Measurements from ENCODE around the gene ARFGAP3. TPM values are rescaled to one million over a fixed set of nuclear protein-coding genes. Genes with fewer than 3 reads are reported as not detected.

ARFGAP3 gene
- total and polyA plus RNA-seq, 2 experiments from 2014 or later = 53.7 to 89.5 TPM

DNA sequence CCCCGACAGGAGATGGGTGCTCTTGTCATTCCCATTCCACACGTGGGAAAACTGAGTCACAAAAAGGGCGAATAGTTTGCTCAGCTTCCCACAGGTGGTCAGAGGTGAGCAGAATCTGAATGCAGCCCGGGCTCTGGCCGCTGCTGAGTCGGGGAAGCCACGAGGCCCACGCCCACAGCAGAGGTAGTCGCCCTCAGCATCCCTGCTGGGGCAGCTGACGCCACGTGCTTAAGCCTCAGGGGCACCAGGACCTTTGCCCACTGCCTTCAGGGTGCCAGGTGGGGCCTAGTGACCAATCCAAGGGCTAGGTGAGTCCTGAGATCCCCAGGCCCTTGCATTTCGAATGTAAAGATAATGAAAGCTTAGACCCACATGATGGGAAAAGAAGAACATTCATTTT lies 24.2 kb upstream of the ARFGAP3 start:
- no peaks in the 10 kb centered on the region for H4K20me1 ChIP-seq (ENCODE audit: insufficient read depth, poor library complexity, severe bottlenecking)
- H3K9me3 ChIP-seq (ENCODE audit: low read depth) = no peaks in the 10 kb centered on the region
- H3K27me3 ChIP-seq = no peaks in the 10 kb centered on the region
- no peaks in the 10 kb centered on the region for H3K36me3 ChIP-seq (replicated peaks; ENCODE audit: insufficient read depth, low read depth)
- no peak overlapping the region for H3K27ac ChIP-seq
- 96% methylated on average over 12 of the region's 12 CpGs for WGBS (ENCODE audit: low lambda C conversion rate, missing lambda C conversion rate)
- H2AFZ ChIP-seq = no peak overlapping the region
- H3K4me2 ChIP-seq = no peak overlapping the region
- peaks cover 3% of the 10 kb centered on the region for H3K79me2 ChIP-seq
- no peak for DNase-seq (ENCODE audit: low spot score)
- no peak for TF ChIP-seq CTCF (IDR thresholded peaks at IDR 0.05; ENCODE audit: poor library complexity)
- no peak for TF ChIP-seq EZH2 (IDR thresholded peaks at IDR 0.05; ENCODE audit: borderline replicate concordance)
- no peak for TF ChIP-seq EZH2phosphoT487 (IDR thresholded peaks at IDR 0.05; ENCODE audit: low read depth, severe bottlenecking, unreplicated experiment)
- H3K9me2 ChIP-seq (replicated peaks; ENCODE audit: insufficient read depth) = no peaks in the 10 kb centered on the region
- H3K4me3 ChIP-seq = no peak overlapping the region
- no peaks in the 10 kb centered on the region for H3K4me1 ChIP-seq (ENCODE audit: insufficient read depth)

DNA sequence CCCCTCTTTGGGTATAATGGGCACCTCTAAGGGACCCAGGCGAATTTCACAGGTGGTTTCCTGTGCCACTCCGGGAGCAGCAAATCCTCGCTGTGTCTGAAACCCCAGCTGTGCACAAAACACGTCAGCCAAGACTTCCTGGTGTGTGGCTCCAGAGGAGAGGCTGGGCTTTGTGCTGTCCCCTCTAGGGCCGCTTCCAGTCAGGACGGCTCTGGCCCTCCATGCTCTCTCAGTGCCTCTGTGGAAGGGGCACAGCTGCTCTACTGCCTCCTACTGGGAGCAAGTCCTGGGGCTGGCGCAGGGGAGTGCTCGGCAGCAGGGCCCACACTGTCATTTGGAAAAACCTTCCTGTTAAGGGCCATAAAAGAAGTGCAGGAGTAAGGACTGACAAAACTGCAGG lies 23.7 kb upstream of the ARFGAP3 start:
- no peak overlapping the region for H3K27ac ChIP-seq
- H3K9me3 ChIP-seq (ENCODE audit: low read depth) = no peaks in the 10 kb centered on the region
- H3K27me3 ChIP-seq = no peaks in the 10 kb centered on the region
- no peaks in the 10 kb centered on the region for H3K36me3 ChIP-seq (replicated peaks; ENCODE audit: insufficient read depth, low read depth)
- no peak overlapping the region for H3K4me3 ChIP-seq
- no peak overlapping the region for H3K4me2 ChIP-seq
- WGBS (ENCODE audit: low lambda C conversion rate, missing lambda C conversion rate) = 94% methylated on average over 8 of the region's 8 CpGs
- no peaks in the 10 kb centered on the region for H3K4me1 ChIP-seq (ENCODE audit: insufficient read depth)
- H2AFZ ChIP-seq = no peak overlapping the region
- DNase-seq (ENCODE audit: low spot score) = no peak
- TF ChIP-seq CTCF (IDR thresholded peaks at IDR 0.05; ENCODE audit: poor library complexity) (no peak), EZH2phosphoT487 (IDR thresholded peaks at IDR 0.05; ENCODE audit: low read depth, severe bottlenecking, unreplicated experiment) (no peak), EZH2 (IDR thresholded peaks at IDR 0.05; ENCODE audit: borderline replicate concordance) (no peak)
- no peaks in the 10 kb centered on the region for H3K9me2 ChIP-seq (replicated peaks; ENCODE audit: insufficient read depth)
- H4K20me1 ChIP-seq (ENCODE audit: insufficient read depth, poor library complexity, severe bottlenecking) = no peaks in the 10 kb centered on the region
- peaks cover 3% of the 10 kb centered on the region for H3K79me2 ChIP-seq

DNA sequence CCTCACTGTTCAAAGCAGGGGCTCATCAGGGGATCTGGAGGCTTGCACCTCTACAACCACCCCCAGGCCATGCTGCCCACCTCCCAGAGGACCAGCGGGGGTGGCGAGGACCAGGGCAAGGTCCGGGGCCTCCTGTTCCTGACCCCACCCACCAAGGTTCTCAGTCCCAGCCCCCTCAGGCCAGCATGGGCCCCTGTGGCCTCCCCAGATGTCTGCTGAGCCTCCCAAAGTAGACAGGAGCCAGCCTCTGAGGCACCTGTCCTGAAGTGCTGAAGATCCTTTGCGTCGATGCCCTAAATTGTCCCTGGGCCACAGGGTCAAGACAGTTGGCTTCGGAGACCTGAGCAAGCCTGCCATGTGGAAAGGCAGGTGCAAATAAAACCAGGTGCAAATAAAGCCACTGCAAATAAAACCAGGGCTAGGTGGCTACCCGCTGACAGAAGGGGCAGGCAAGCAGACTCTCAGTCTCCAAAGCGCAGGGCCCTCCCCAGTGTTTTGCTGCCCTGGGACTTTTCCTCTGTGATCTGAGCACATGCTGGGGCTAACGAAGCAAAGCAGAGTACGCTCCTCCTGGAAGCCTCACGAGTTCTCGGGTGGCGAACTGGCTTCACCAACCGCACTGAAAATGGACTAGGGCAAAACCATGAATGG lies 22.4 kb upstream of the ARFGAP3 start:
- H2AFZ ChIP-seq = no peak overlapping the region
- no peaks in the 10 kb centered on the region for H4K20me1 ChIP-seq (ENCODE audit: insufficient read depth, poor library complexity, severe bottlenecking)
- no peak overlapping the region for H3K27ac ChIP-seq
- H3K4me2 ChIP-seq = no peak overlapping the region
- H3K36me3 ChIP-seq (replicated peaks; ENCODE audit: insufficient read depth, low read depth) = no peaks in the 10 kb centered on the region
- H3K27me3 ChIP-seq = no peaks in the 10 kb centered on the region
- TF ChIP-seq CTCF (IDR thresholded peaks at IDR 0.05; ENCODE audit: poor library complexity) (no peak), EZH2 (IDR thresholded peaks at IDR 0.05; ENCODE audit: borderline replicate concordance) (no peak), EZH2phosphoT487 (IDR thresholded peaks at IDR 0.05; ENCODE audit: low read depth, severe bottlenecking, unreplicated experiment) (no peak)
- peaks cover 3% of the 10 kb centered on the region for H3K79me2 ChIP-seq
- H3K4me3 ChIP-seq = no peak overlapping the region
- no peaks in the 10 kb centered on the region for H3K4me1 ChIP-seq (ENCODE audit: insufficient read depth)
- WGBS (ENCODE audit: low lambda C conversion rate, missing lambda C conversion rate) = 93% methylated on average over 11 of the region's 14 CpGs
- no peak for DNase-seq (ENCODE audit: low spot score)
- no peaks in the 10 kb centered on the region for H3K9me3 ChIP-seq (ENCODE audit: low read depth)
- no peaks in the 10 kb centered on the region for H3K9me2 ChIP-seq (replicated peaks; ENCODE audit: insufficient read depth)
